ENCODE results near the gene ZNF536. TPM values are rescaled to one million over a fixed set of nuclear protein-coding genes. Genes with fewer than 3 reads are reported as not detected.

The ZNF536 gene
- total and polyA plus RNA-seq, 9 of the 15 experiments (the other 6 are each of a cell fraction or from before 2014, with no cell fraction given) = not detected

- Histone ChIP-seq H3K9me3 (replicated peaks; ENCODE audit: control insufficient read depth, insufficient read depth, low read depth, low read length) (no peaks in the 10 kb centered on the region), H3K79me2 (ENCODE audit: control insufficient read depth, insufficient read depth, low read length) (no peaks in the 10 kb centered on the region), H3K27me3 (ENCODE audit: control insufficient read depth in 2 of 2, insufficient read depth in 2 of 2, low read length in 2 of 2) (peaks cover 0 to 4% of the 10 kb centered on the region in 2 experiments; a peak in 3 of 5 replicates), H3K36me3 (ENCODE audit: control insufficient read depth, insufficient read depth, low read length) (no peaks in the 10 kb centered on the region), H3K4me2 (ENCODE audit: insufficient read depth, low read length) (no peak overlapping the region), H3K9me1 (ENCODE audit: control insufficient read depth, insufficient read depth, low read length) (no peaks in the 10 kb centered on the region), H2AFZ (ENCODE audit: low read depth, low read length) (no peak overlapping the region), H3K27ac (ENCODE audit: extremely low read depth, low read depth, low read length) (no peak overlapping the region), H3K4me1 (replicated peaks in 1 of 2; ENCODE audit: control insufficient read depth in 2 of 2, insufficient read depth in 2 of 2, low read length in 2 of 2) (no peaks in the 10 kb centered on the region), H3K9ac (ENCODE audit: insufficient read depth in 1 of 2, low read depth in 2 of 2, low read length in 2 of 2) (no peak overlapping the region), H3K4me3 (no peak overlapping the region), H4K20me1 (replicated peaks; ENCODE audit: control insufficient read depth, insufficient read depth, low read length) (no peaks in the 10 kb centered on the region)
- DNase-seq (ENCODE audit: extremely low read depth in 1 of 4, low spot score in 3 of 4) = no peak
- in situ Hi-C loops (cut with MboI) (no loop called here), intact Hi-C loops (cut with micrococcal nuclease) (no loop called here)
- no peak for FAIRE-seq
- TF ChIP-seq ZNF232 (CRISPR knock-in tag; IDR thresholded peaks at IDR 0.05) (no peak), NRF1 (conservative IDR thresholded peaks at IDR 0.05 in 1 of 2, IDR thresholded peaks at IDR 0.05 in 1 of 2) (no peak), HMG20A (CRISPR knock-in tag; conservative IDR thresholded peaks at IDR 0.05) (no peak), POLR2H (tag; IDR thresholded peaks at IDR 0.05; ENCODE audit: low read depth) (no peak), ZNF507 (tag; conservative IDR thresholded peaks at IDR 0.05) (no peak), KHSRP (IDR thresholded peaks at IDR 0.05) (no peak), NFIX (CRISPR knock-in tag; IDR thresholded peaks at IDR 0.05; ENCODE audit: low read depth) (no peak), ELF1 (tag; IDR thresholded peaks at IDR 0.05) (no peak), FOXO4 (CRISPR knock-in tag; IDR thresholded peaks at IDR 0.05) (no peak), ZNF407 (IDR thresholded peaks at IDR 0.05; ENCODE audit: low read depth) (no peak), CTBP1 (IDR thresholded peaks at IDR 0.05; ENCODE audit: borderline replicate concordance) (no peak)
- no peak for ATAC-seq
- ChIA-PET CTCF (ENCODE audit: low intra/inter-chr PET ratio) (no interaction called here), POLR2A (no interaction called here)
- 0% methylated on average over 6 of the region's 11 CpGs for WGBS (ENCODE audit: insufficient coverage, low coverage, missing lambda C conversion rate)
- BruUV-seq (replicated peaks) = no TSS peak
Observed at GRCh38 chr19:30423481-30423880, 51.3 kb downstream of the ZNF536 start.
